Tibial nerve (tissue), 4 donors: ENCODE measurements around the gene COMP.

Experiments
- CTCF ChIP-seq, 5 experiments: fragments of 200-600 bp in 3 of 5; fragments of 450-650 bp in 2 of 5; sonication (generic) in 3 of 5; IDR thresholded peaks; one replicate each; pipeline ENCODE4 v1.5.1; 2016 to 2019; ENCODE audit warnings: antibody characterized with exemption in 5 of 5, mild to moderate bottlenecking in 3 of 5, moderate library complexity in 2 of 5
- EP300 ChIP-seq, 2 donors: sonication (generic); formaldehyde crosslinking; IDR thresholded peaks; one replicate each; pipeline ENCODE4 v1.6.1; 2017; ENCODE audit warnings: antibody characterized with exemption in 2 of 2, mild to moderate bottlenecking in 1 of 2
- POLR2A ChIP-seq, 2 donors: fragments of 450-650 bp; IDR thresholded peaks; one replicate each; pipeline ENCODE4 v1.6.1; 2017; ENCODE audit warnings: antibody characterized with exemption in 2 of 2, mild to moderate bottlenecking in 2 of 2, moderate library complexity in 2 of 2

GRCh38 chr19:18832306-18833140 is 41.4 kb upstream of the COMP start:
- TF ChIP-seq CTCF (IDR thresholded peaks at IDR 0.05): no peak
- TF ChIP-seq POLR2A (IDR thresholded peaks at IDR 0.05): no peak
- TF ChIP-seq EP300 (IDR thresholded peaks at IDR 0.05): no peak
